Adrenal gland (tissue), 12 donors: ENCODE measurements around the gene DLL3. TPM values are rescaled to one million over a fixed set of nuclear protein-coding genes. Genes with fewer than 3 reads are reported as not detected.

Experiments
- DNase-seq, 7 donors: peaks; one replicate each; pipeline ENCODE4 v3.0.0-alpha.2; 2019 to 2020
- H3K27ac ChIP-seq, 5 donors: fragments of 200-600 bp; sonication (generic) in 4 of 5; 1 replicate in 3 of 5; 2 replicates in 2 of 5; pipeline versions ENCODE4 v1.5.1 to v1.8.0; 2016 to 2020; ENCODE audit warnings: mild to moderate bottlenecking in 1 of 5
- H3K27me3 ChIP-seq: fragments of 200-600 bp; 2 replicates; pipeline ENCODE4 v1.8.0; 2021
- H3K36me3 ChIP-seq, 2 donors: fragments of 200-600 bp; replicated peaks in 1 of 2; 1 replicate in 1 of 2; 2 replicates in 1 of 2; pipeline versions ENCODE4 v1.5.1 to v1.8.0; 2018 to 2022
- H3K4me1 ChIP-seq, 2 donors: fragments of 200-600 bp; replicated peaks in 1 of 2; 1 replicate in 1 of 2; 2 replicates in 1 of 2; pipeline versions ENCODE4 v1.5.1 to v1.8.0; 2018 to 2021
- H3K4me3 ChIP-seq, 4 donors: fragments of 200-600 bp; sonication (generic) in 3 of 4; one replicate each; pipeline ENCODE4 v1.5.1; 2016 to 2018
- H3K9me3 ChIP-seq, 3 donors: fragments of 200-600 bp; sonication (generic) in 1 of 3; replicated peaks in 1 of 3; 1 replicate in 2 of 3; 2 replicates in 1 of 3; pipeline versions ENCODE4 v1.5.1 to v1.8.0; 2016 to 2021
- CTCF ChIP-seq, 6 experiments: fragments of 450-650 bp in 4 of 6; fragments of 200-600 bp in 2 of 6; sonication (generic) in 1 of 6; IDR thresholded peaks; 1 replicate in 5 of 6; 2 replicates in 1 of 6; pipeline versions ENCODE4 v1.5.1 to v1.8.0; 2016 to 2021; ENCODE audit warnings: antibody characterized with exemption in 6 of 6, mild to moderate bottlenecking in 2 of 6, moderate library complexity in 1 of 6
- POLR2A ChIP-seq, 2 donors: fragments of 450-650 bp; IDR thresholded peaks; one replicate each; pipeline ENCODE4 v1.6.1; 2017; ENCODE audit warnings: antibody characterized with exemption in 2 of 2, mild to moderate bottlenecking in 2 of 2, moderate library complexity in 1 of 2
- WGBS, 4 donors: extraction: QIAGEN DNeasy Blood & Tissue Kit in 2 of 4; methylation state at CpG; one replicate each; pipeline versions ENCODE4 v1.1.5 to v1.1.7; 2013 to 2017; 5-methylcytosine and 5-hydroxymethylcytosine counted together
- intact Hi-C, 2 donors: fragments of 100-400 bp; cut with DNase I; formaldehyde crosslinking; loops; one replicate each; pipeline versions ENCODE4 v1.14.1 to v1.15.0; 2022 to 2023
- polyA plus RNA-seq, 3 donors: library from polyadenylated mRNA; stranded (reverse); fragments of 200-250 nt in 2 of 3; fragments of 350-450 nt in 1 of 3; fragmentation: Illumina TruSeq in 1 of 3; extraction: RNeasy Lipid Tissue Mini Kit (QIAGEN cat#74804) in 1 of 3; gene quantifications; one replicate each; pipeline ENCODE4 v1.2.3, GENCODE V29; 2013 to 2014
- total RNA-seq, 9 donors: library from RNA; depleted of rRNA in 4 of 9; stranded (reverse); fragments of >200 nt in 4 of 9; fragments of 120-200 nt in 1 of 9; fragmentation: NEBNext Ultra II Directional in 1 of 9; extraction: Animal tissue kit (Norgen Biotek cat#: 25700) in 1 of 9; gene quantifications; one replicate each; pipeline versions ENCODE4 v1.1.0 to v1.2.4, GENCODE V29; 2013 to 2023
- donor health status: healthy with polysubstance abuse.
- donor health status: Bipolar disorder and iron deficiency.
- donor health status: DM: yes; HTN: yes; CAD: no.
- donor health status: DM: no; HTN: no; CAD: no.
- donor health status: DM: no; HTN: no; CAD: no.
- donor health status: DM: yes; HTN: yes; CAD: no.

Gene DLL3
- total and polyA plus RNA-seq, 12 donors: 0.10 to 0.17 TPM; not detected in 10

- peak; percentile 98 to 99 (median 98) for DNase-seq
- H3K4me3 ChIP-seq: peak within 1 kb of the TSS; percentile 36 to 93 (median 82)
- intact Hi-C loops: no loop called here
- no peaks in the 10 kb centered on the region for H3K27me3 ChIP-seq
- H3K9me3 ChIP-seq: no peaks in the 10 kb centered on the region
- WGBS, 4 donors: 1 to 2% (median 1%) methylated on average over 6 to 62 of the region's 62 CpGs
- H3K27ac ChIP-seq: peak within 1 kb of the TSS in 4 of 5 donors; percentile 3 to 85 (median 65)
- H3K36me3 ChIP-seq: peaks cover 0 to 12% of the 10 kb centered on the region in 2 donors
- H3K4me1 ChIP-seq: peaks cover 8 to 18% of the 10 kb centered on the region in 2 donors
- TF ChIP-seq POLR2A (IDR thresholded peaks at IDR 0.05): peak in 1 of 2 donors; percentile 50
- no peak for TF ChIP-seq CTCF (IDR thresholded peaks at IDR 0.05)
Observed at GRCh38 chr19:39480337-39481228, 18.2 kb upstream of the DLL3 start, which contains the start of gene TIMM50. TSS of gene TIMM50 (plus strand) at chr19:39480838. CDS start at chr19:39480854, 16 bp downstream.

- H3K27me3 ChIP-seq: no peaks in the 10 kb centered on the region
- peaks cover 8 to 18% of the 10 kb centered on the region in 2 donors for H3K4me1 ChIP-seq
- 0 to 2% (median 2%) methylated on average over 8 to 12 of the region's 12 CpGs for WGBS, 4 donors
- H3K9me3 ChIP-seq: no peaks in the 10 kb centered on the region
- DNase-seq: no peak
- H3K27ac ChIP-seq: peak overlapping the region in 3 of 5 donors; percentile 52 to 85 (median 78)
- H3K36me3 ChIP-seq: peaks cover 0 to 5% of the 10 kb centered on the region in 2 donors
- intact Hi-C loops: no loop called here
- peak overlapping the region; percentile 36 to 93 (median 82) for H3K4me3 ChIP-seq
- TF ChIP-seq CTCF (IDR thresholded peaks at IDR 0.05): no peak
- no peak for TF ChIP-seq POLR2A (IDR thresholded peaks at IDR 0.05)
Observed at GRCh38 chr19:39481229-39481545, 17.6 kb upstream of the DLL3 start.

- H3K4me3 ChIP-seq: peak overlapping the region in 2 of 4 donors; percentile 87 to 93
- 60 to 78% (median 72%) methylated on average over 11 of the region's 11 CpGs for WGBS, 4 donors
- H3K36me3 ChIP-seq: peaks cover 0 to 3% of the 10 kb centered on the region in 2 donors
- peaks cover 8 to 18% of the 10 kb centered on the region in 2 donors for H3K4me1 ChIP-seq
- intact Hi-C loops: no loop called here
- TF ChIP-seq CTCF (IDR thresholded peaks at IDR 0.05) (no peak), POLR2A (IDR thresholded peaks at IDR 0.05) (no peak)
- no peak overlapping the region for H3K27ac ChIP-seq
- no peak for DNase-seq
- H3K9me3 ChIP-seq: no peaks in the 10 kb centered on the region
- no peaks in the 10 kb centered on the region for H3K27me3 ChIP-seq
Observed at GRCh38 chr19:39481676-39482075, 17.1 kb upstream of the DLL3 start.

GRCh38 chr19:39483141-39483540, 15.6 kb upstream of the DLL3 start:
- Histone ChIP-seq H3K27me3 (no peaks in the 10 kb centered on the region), H3K27ac (no peak overlapping the region), H3K4me1 (peaks cover 8 to 18% of the 10 kb centered on the region in 2 donors), H3K36me3 (peaks cover 0 to 11% of the 10 kb centered on the region in 2 donors), H3K4me3 (no peak overlapping the region), H3K9me3 (no peaks in the 10 kb centered on the region)
- DNase-seq: no peak
- WGBS, 4 donors: 61 to 81% (median 72%) methylated on average over 5 to 6 of the region's 6 CpGs
- TF ChIP-seq POLR2A (IDR thresholded peaks at IDR 0.05) (no peak), CTCF (IDR thresholded peaks at IDR 0.05) (no peak)
- intact Hi-C loops: no loop called here
